Right hindlimb (tissue), 1 donor: ENCODE measurements around the gene ADD2.
"Not testable (repeated sequence)": the region's sequence is repeated elsewhere in the genome, so short reads cannot be mapped to it uniquely, and the experiment has no call there.

Experiments used
- DNase-seq: peaks from one replicate; pipeline ENCODE4 v3.0.0-alpha.2; 2018

Gene ADD2, protein sequence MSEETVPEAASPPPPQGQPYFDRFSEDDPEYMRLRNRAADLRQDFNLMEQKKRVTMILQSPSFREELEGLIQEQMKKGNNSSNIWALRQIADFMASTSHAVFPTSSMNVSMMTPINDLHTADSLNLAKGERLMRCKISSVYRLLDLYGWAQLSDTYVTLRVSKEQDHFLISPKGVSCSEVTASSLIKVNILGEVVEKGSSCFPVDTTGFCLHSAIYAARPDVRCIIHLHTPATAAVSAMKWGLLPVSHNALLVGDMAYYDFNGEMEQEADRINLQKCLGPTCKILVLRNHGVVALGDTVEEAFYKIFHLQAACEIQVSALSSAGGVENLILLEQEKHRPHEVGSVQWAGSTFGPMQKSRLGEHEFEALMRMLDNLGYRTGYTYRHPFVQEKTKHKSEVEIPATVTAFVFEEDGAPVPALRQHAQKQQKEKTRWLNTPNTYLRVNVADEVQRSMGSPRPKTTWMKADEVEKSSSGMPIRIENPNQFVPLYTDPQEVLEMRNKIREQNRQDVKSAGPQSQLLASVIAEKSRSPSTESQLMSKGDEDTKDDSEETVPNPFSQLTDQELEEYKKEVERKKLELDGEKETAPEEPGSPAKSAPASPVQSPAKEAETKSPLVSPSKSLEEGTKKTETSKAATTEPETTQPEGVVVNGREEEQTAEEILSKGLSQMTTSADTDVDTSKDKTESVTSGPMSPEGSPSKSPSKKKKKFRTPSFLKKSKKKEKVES

DNA sequence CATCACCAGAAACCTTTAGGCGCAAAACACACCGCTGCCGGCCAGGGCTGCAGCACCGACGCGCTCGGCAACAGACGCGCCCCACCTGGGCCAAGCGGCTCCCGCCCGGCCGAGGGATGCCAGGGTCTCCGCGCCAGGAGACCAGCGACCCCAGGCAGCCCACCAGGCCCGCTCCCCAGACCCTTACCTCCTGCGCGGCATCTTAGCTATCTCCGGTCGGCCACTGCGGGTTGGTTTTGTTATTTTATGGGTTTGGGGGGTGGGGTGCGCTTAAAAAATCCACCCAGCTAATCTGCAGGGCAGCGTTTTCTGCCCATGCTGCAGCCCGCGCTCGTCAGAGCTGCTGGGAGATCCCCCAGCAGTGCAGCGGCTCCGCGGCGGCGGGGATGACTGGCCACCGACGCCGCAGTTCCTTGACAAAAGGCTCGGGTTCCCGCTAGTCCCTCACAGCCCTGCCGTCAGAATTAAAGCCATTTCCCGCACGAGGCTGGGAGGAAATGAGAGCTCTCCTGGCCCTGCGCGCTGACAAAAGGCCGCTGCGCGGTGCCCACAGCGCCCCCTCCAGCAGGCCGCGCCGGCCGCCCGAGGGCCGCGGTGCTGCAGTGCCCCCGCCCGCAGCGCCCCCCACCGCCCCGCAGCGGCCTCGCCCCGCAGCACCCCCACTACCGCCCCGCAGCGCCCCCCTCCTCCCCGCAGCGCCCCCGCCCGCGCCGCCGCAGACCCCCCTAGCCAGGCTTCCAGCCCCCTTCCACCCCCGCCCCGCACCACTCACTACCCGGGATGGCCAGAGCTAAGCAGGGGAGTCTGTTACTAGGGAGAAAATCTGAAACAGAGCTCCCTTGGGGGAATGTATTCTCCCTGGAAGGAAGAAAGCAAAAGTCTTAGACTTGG lies at the start of gene ADD2:
ADD2 (minus strand) TSS at position 502 of the 891 bp plus-strand sequence. CDS start 61,792 bp downstream, outside the sequence.
- DNase-seq: peak; percentile 53

DNA sequence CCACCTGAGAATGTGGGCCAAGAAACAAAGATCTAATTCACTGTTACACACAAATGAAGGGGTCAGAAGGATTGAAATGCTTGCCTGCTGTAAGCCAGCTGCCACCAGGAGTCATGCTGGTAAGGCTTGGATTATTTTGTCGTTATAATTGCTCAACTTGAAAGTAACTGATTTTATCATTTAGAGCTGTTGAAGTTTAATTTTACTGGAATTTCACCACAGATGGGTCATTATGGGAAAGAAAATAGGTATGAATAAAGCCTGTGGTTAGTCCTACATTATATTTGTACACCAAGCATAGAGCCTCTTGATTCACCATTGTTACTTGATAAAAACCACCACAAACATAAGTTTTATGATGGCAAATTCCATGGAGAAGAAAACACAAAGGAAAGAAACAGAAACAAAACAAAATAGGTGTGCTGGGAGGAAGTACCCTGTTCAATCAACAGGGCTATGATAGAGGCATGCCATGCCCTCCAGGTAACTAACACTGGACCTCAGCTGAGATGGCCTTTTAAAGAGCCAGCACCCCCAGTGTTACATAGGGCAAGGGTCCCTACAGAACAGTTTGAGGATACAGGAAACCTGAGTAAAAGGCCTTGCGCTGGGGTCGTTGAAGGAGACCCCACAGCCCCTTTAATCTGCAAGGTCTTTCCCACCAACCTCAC lies 49.4 kb upstream of the ADD2 start:
- no peak for DNase-seq

DNA sequence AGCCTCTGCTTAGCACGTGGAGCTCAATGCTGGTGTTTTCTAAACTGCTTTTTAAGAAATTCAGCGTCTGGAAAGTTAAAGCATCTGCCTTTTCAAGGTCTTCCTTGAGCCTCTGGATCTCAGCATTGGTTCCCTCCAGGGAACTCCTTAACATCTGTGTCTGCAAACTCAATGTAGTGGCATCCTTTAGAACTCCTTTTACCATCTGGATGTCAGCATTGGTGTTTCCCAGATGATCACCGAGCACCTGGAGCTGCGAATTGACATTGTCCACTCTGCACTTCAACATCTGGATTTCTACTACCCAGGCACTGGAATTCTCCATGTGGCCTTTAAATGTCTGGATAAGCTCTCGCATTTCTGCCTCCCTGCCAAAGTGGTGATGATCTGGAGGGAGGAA lies 48.7 kb upstream of the ADD2 start:
- DNase-seq: peak; percentile 33

DNA sequence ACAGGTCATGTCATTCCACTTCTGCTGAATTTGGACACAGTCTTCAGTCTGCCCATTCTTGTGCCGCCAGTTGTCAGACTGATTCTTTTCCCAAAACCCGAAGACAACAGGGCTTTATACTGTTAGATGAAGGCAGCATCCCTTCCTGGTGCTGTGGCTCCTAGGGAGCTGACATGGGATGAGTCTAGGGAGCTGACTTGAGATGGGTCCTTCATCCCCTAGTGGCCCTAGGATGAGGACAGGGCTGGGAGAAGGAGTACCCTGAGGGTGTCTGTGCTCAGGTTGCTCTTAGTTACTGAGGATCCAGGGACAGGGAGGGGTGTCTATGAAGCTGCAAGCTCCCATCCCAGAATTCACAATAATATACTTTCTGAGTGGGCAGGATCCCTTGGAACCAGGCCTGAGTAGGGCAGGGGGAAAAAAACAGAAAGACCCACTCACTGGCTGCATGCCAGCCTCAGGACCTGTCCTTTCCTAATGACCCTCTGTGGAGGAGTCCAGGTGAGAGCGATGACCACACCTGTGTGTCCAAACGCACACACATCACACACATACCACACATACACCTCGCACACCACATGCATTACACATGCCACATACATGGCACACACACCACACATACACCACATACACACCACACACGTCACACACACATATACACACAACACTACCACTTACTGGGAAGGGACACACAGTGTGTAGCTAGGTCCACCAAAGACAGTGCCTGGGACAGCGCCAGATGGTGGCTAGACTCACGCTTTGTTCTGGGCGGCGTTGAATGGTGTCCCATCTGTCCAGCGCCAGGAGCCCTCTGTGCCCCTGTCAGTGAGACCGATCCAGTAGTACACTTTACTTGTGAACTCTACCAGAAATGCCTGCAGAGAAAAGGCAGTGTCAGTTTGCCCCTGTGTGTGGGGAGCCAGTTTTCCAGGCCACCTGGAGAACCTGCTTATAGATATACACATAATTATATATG lies 41.3 kb upstream of the ADD2 start:
- DNase-seq: no peak

DNA sequence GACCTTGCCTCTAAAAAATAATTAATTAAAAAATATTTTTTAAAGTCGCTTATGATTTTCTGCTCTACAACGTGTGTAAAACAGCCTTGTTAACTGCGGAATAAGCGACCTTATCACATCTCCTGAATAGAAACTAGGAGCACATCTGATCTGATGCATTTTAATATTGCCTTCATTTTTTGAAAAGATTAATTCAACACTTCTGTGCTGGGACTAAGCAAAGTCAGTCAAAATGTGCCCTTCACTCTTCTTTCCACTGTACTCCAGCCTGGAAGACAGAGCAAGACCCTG lies 39.8 kb upstream of the ADD2 start:
- DNase-seq: no peak

DNA sequence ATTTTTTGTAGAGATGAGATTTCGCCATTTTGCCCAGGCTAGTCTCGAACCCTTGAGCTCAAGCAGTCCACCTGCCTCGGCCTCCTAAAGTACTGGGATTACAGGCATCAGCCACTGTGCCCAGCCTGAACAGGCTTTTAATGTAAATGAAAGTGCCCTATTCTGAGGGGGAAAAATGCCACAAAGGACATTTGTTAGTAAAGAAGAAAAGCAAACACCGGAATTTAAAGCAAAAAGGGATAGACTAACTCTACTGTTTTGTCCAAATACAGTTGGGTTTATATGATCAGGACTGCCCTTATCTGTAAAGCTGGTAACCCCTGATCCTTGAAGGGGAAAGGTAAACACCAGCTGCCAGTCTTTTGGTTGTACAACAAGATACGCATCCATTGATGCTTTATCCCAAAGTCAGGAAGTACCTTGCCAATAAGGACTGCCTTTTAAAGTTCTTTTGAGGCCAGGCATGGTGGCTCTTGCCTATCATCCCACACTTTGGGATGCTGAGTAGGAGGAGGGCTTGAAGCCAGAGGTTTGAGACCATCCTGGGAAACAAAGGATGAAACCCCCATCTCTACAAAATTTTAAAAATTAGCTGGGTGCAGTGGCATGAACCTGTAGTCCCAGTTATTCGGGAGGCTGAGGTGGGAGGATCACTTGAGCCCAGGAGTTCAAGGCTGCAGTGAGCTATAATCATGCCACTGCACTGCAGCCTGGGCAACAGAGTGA lies 39.3 kb upstream of the ADD2 start:
- DNase-seq: no peak

DNA sequence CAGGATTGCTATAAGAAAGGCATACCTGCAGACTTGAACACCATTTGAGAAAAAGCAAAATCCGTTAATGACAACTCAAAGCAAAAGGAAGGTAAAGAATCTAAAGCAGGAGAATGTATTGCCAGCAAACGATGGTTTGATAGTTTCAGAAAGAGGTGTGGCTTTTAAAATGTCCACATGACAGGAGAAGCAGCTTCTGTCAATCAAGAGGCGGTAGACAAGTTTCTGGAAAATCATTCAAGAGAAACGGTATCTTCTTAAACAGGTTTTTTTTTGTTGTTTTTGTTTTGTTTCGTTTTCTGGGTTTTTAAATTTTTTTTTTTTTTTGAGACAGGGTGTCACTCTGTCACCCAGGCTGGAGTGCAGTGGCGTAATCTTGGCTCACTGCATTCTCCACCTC lies 38.6 kb upstream of the ADD2 start:
- DNase-seq: no peak

DNA sequence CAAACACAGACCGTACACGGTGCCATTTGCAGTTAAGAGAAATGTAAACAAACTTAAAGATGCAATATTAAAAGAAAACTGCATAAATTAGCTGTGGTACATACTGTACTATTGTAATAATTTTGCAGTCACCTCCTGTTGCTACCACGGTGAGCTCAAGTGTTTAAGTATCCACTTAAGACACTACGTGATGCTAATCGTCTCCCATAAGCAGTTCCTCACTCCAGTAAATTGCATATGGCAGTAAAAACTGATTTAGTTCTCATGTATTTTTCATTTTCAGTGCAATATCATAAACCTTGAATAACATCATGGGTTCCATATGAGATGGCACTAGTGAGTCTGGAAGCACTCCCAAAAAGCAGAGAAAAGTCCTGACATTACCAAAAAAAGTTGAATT lies 38.0 kb upstream of the ADD2 start:
- DNase-seq: no peak

DNA sequence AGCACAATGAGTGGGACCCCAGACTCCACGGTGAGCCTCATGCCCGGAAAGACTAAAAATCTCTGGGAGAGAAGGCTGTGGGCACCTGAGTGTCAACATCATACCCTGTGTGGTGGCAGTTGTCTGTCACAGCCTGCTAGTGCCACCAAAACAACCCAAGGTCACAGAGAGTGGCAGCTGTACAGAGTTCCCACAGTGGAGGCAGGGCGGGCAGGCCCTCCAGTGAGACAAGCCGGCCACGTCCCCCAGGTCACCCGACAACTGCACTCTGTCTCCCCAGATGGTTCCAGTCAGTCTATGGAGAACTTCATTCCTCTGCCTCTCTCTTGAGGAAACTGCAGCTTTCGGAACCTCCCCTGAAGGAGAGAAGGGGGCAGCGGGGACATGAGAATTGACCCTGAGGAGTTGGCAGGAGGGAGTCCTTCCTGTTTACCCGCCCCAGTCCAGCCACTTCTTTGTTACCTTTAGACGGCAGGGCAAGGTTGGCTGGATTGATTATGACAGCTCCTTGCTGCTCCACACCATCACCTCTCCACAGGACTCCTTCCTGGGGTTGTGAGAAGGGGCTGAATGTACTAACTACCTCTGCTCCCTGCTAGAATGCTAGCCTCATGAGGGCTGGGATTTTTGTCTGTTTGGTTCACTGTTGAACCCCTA lies 33.7 kb upstream of the ADD2 start:
- no peak for DNase-seq

DNA sequence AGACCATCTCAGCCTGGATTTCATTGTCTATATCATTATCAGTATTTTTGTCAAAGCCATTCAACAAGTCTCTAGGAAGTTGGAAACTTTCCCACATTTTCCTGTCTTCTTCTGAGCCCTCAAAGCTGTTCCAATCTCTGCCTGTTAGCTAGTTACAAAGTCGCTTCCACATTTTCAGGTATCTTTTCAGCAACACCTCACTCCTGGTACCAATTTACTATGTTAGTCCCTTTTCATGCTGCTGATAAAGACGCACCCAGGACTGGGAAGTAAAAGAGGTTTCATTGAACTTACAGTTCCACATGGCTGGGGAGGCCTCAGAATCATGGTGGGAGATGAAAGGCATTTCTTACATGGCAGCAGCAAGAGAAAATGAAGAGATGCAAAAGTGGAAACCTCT lies 31.7 kb upstream of the ADD2 start:
- no peak for DNase-seq

DNA sequence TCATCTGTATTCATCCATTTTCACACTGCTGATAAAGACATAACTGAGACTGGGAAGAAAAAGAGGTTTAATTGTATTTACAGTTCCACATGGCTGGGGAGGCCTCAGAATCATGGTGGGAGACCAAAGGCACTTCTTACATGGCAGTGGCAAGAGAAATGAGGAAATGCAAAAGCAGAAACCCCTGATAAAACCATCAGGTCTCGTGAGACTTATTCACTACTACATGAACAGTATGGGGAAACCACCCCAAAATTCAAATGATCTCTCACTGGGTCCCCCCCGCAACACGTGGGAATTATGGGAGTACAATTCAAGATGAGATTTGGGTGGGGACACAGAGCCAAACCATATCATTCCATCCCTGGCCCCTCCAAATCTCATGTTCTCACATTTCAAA lies 30.0 kb upstream of the ADD2 start:
- DNase-seq: not testable (repeated sequence)

DNA sequence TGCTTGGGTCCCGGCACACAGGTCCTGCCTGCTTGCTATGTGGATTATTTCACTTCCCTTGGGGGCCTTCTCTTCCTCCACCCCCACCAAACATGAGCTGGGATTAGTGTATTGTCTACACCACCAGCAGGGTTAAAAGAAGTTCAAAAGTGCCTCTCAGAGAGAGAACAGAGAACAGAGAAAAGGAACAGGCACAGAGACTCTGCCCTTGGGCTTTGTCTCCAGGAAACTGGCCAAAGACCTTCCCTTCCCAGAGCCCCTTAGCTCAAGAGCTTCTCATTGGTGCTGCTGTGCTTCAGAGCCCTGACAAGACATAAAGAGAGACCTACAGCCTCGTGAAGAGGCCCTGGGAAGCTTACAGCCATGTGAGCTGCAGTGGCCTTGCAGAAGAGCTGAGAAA lies 29.5 kb upstream of the ADD2 start:
- DNase-seq: no peak

DNA sequence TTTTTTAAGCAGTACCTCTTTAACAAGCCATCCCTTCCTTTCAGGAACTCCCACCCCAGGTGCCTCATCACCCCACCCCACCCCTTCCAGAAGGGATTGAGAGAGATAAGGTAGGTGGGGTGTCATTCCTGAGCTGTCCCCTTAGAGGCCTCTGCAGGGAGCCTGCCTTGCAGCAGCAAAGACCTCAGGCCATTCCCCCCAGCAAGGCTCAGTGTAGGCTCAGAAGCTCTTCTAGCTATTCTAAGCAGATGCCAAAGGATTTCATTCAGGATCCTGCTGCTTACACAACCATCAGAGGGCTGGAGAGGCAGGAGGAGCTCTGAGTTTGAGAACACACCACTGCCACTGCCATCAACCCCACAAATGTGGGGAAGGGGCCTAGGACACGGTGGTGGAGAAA lies 28.3 kb upstream of the ADD2 start:
- DNase-seq: no peak

DNA sequence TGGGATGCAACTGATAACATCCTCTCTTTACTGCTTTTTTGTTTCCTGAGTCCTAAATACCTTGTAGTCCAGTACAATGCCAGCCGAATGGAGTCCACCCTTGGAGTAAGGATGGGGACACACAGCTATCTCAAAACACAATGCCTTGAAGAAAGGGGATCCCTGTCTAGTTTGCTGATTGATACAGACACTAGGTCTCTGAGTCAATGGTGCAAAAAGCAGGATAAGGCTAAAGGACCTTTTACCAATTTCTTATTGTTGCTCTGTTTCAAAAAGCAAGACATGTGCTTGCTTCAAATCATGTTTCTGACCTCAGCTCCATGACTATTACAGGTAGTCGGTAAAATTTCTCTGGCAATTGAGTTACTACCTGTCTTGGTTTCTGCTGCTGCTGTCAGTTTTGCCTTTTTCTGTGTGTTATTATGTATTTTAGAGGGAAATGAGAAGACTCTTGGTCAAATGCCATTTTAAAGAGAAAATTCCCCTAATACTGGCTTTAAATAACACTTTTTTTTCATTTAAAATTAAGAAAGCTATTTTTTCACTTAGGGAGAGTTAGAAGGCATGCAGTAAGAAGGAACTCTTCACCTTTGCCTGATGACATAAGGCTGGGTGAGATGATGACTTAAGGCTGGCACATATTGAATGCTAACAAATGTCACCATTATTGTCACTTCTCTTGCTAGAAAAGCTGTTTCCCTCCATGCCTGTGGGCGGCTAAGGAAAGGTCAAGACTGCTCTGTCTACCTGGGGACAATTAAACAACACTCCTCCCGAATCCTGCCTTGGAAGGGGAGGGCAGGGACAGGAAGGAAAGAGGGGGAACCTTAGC lies 27.4 kb upstream of the ADD2 start:
- DNase-seq: no peak

DNA sequence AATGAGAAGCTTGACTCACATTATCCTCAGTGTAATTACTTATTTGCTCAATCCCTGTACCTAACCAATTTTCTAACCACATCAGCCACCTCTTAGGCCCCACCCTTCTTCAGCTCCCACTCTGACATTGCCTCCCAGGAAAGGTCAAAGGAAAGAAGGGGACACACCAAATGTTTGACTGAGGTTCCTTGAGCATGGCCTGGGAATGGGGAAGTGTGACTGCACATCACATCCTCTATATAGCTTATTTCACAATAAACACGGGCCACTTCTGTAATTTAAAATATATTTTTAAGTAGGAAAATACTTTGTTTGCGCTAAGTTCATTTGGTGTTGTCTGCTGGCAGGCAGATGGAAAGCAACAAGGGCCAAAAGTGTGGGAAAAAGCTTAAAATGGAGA lies 25.4 kb upstream of the ADD2 start:
- DNase-seq: no peak

DNA sequence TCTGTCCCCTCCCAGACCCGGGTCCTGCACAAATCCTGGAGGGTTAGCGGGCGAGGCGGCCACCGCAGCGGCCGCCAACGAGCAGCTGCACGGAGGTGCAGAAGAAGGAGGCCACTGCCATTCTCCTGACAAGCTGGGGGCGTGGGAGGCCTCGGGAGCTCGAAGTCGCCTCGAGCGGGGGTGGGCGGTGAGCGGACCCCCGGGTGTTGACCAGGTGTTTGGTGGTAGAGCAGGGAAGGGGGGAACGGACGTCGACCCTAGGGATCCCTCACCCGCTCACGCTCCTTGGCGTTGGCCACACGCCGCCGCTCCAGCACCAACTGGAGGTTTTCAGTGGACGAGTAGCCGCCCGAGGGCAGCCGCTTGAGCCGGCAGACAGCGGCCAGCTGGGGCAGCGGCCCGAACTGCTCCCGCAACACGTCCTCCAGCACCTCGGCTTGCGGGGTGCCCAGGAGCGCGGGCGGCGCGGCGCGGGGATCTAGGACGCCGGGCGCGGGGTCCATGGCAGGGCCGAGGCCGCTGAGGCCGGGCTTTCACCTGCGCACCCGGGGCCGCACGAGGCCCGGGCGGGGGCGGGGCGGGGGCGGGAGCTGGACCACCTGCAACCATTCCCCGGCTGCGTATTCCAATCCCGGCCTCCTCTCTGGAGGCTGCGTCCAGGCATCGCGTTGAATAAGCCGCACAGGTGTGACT lies 22.3 kb upstream of the ADD2 start, which contains the start of gene FIGLA:
FIGLA (minus strand) TSS at position 508 of the 693 bp plus-strand sequence; CDS start at position 503, 5 bp downstream.
- no peak for DNase-seq

DNA sequence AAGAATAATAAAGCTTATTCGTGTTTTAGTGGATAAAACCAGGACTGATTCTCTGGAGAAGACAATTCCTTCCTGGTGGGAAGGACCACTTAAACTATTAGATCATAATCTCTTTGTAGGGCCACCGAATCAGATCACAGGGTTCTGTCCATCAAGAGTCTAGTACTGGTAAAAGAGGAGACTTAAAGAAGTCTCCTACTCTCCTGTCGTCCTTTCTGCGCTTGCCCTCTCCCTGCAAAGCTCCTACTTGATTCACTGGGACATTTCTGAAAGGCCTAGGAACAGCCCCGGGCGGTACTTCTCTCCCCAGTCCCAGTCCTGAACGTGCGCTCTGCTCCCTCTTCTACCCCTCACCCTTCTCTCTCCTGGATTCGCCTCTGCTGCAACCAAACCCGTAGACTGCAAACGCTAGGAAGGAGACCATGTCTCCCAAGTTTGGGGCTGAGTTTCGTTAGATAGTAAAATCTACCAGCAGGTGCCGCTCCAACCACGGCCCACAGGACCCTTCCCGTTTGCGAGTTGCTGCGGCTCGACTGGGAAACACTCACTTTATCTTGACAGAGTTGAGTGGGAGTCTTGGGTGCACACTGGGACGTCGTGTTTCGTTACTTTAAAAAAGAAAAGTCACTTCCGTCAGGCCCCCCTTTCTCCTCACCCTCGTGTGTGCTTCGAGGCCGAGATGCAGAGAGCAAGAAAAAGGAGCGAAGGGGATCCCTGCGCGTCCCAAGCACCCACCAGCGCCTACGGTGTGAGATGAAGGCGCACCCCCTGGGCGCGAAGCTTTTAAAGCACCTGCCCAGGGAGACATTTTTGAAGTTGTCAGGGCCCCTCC lies 21.5 kb upstream of the ADD2 start:
- peak; percentile 76 for DNase-seq
